GM18867 (cell line): ENCODE measurements around the gene SLFN12L.
"Not testable (repeated sequence)": the region's sequence is repeated elsewhere in the genome, so short reads cannot be mapped to it uniquely, and the experiment has no call there.

ENCODE experiments used
- ATAC-seq: cut with Tn5 transposase; IDR thresholded peaks from one replicate; pipeline ENCODE4 v1.9.1; 2021; ENCODE audit warnings: mild to moderate bottlenecking, moderate library complexity; ENCODE audit not compliant: unreplicated experiment

Gene SLFN12L

GRCh38 chr17:35543856-35544255 is 6.4 kb upstream of the SLFN12L start:
- ATAC-seq, result no peak

- no peak for ATAC-seq
Observed at GRCh38 chr17:35542990-35543389, 5.5 kb upstream of the SLFN12L start.

- ATAC-seq, result no peak
Observed at GRCh38 chr17:35541434-35541833, 4.0 kb upstream of the SLFN12L start.

GRCh38 chr17:35540589-35541404 is 3.3 kb upstream of the SLFN12L start:
- ATAC-seq, result no peak

GRCh38 chr17:35539659-35540026 is 2.2 kb upstream of the SLFN12L start:
- no peak for ATAC-seq

GRCh38 chr17:35536664-35537171 is 760 bp downstream of the SLFN12L start:
- ATAC-seq, result no peak

GRCh38 chr17:35535406-35535805 is 2.1 kb downstream of the SLFN12L start:
- ATAC-seq, result not testable (repeated sequence)

- no peak for ATAC-seq
Observed at GRCh38 chr17:35534576-35535093, 2.8 kb downstream of the SLFN12L start.

- no peak for ATAC-seq
Observed at GRCh38 chr17:35531160-35531559, 6.3 kb downstream of the SLFN12L start.

GRCh38 chr17:35529866-35530265 is 7.6 kb downstream of the SLFN12L start:
- no peak for ATAC-seq

- not testable (repeated sequence) for ATAC-seq
Observed at GRCh38 chr17:35529326-35529725, 8.2 kb downstream of the SLFN12L start.

- ATAC-seq, result no peak
Observed at GRCh38 chr17:35523296-35523695, 14.2 kb downstream of the SLFN12L start.

- not testable (repeated sequence) for ATAC-seq
Observed at GRCh38 chr17:35521654-35522256, 15.7 kb downstream of the SLFN12L start.

GRCh38 chr17:35521150-35521549 is 16.3 kb downstream of the SLFN12L start:
- no peak for ATAC-seq

- ATAC-seq, result no peak
Observed at GRCh38 chr17:35519906-35520442, 17.5 kb downstream of the SLFN12L start.

GRCh38 chr17:35519439-35519838 is 18.0 kb downstream of the SLFN12L start:
- ATAC-seq, result no peak

- ATAC-seq, result not testable (repeated sequence)
Observed at GRCh38 chr17:35518431-35518830, 19.0 kb downstream of the SLFN12L start.

GRCh38 chr17:35515027-35515426 is 22.5 kb downstream of the SLFN12L start:
- ATAC-seq, result no peak

GRCh38 chr17:35514564-35514963 is 22.9 kb downstream of the SLFN12L start:
- no peak for ATAC-seq

GRCh38 chr17:35510052-35510451 is 27.4 kb downstream of the SLFN12L start:
- no peak for ATAC-seq

GRCh38 chr17:35507714-35508113 is 29.8 kb downstream of the SLFN12L start:
- not testable (repeated sequence) for ATAC-seq

- ATAC-seq, result no peak
Observed at GRCh38 chr17:35499548-35499947, 37.9 kb downstream of the SLFN12L start.
